H1 (cell line): Measurements from ENCODE around the gene DRD1. TPM values are rescaled to one million over a fixed set of nuclear protein-coding genes. Genes with fewer than 3 reads are reported as not detected.

Experiments used
- CTCF ChIA-PET: fragments of 300-600 bp; sonication (Branson Sonifier 250); formaldehyde crosslinking; loops from one replicate; lab custom pipeline; 2021; ENCODE audit not compliant: partially characterized antibody; lab: Charles Lee
- POLR2A ChIA-PET: fragments of 300-600 bp; sonication (Branson Sonifier 250); formaldehyde crosslinking; loops from one replicate; lab custom pipeline; 2021; ENCODE audit warnings: inconsistent platforms; ENCODE audit not compliant: partially characterized antibody; lab: Charles Lee
- DNase-seq, 2 experiments: peaks; one replicate each; pipeline versions ENCODE4 v3.0.0 to v3.0.0-alpha.2; 2010 to 2022; ENCODE audit warnings: low spot score in 2 of 2, low read depth in 1 of 2, mixed read lengths in 1 of 2
- FAIRE-seq: peaks from 2 replicates; lab custom pipeline; 2011; peaks lifted over from hg19 to GRCh38; lab: Jason Lieb, UNC
- H2AFZ ChIP-seq: 2 replicates; pipeline ENCODE4 v1.8.1; 2012; ENCODE audit warnings: low read length, inconsistent platforms
- H2AK5ac ChIP-seq: 2 replicates; pipeline ENCODE4 v1.6.1; 2013; ENCODE audit warnings: low read depth, low read length
- H2BK120ac ChIP-seq: replicated peaks from 2 replicates; pipeline ENCODE3; 2013; ENCODE audit warnings: low read depth, low read length, inconsistent platforms
- H2BK12ac ChIP-seq: 2 replicates; pipeline ENCODE4 v1.6.1; 2013; ENCODE audit warnings: low read depth, low read length
- H2BK15ac ChIP-seq: 2 replicates; pipeline ENCODE4 v1.6.1; 2013; ENCODE audit warnings: low read length
- H2BK20ac ChIP-seq: 2 replicates; pipeline ENCODE4 v1.6.1; 2013; ENCODE audit warnings: low read length
- H2BK5ac ChIP-seq: 2 replicates; pipeline ENCODE4 v1.6.1; 2013; ENCODE audit warnings: low read depth, low read length
- H3K14ac ChIP-seq: 2 replicates; pipeline ENCODE4 v1.6.1; 2013; ENCODE audit warnings: inconsistent platforms; ENCODE audit not compliant: insufficient read length
- H3K18ac ChIP-seq: 2 replicates; pipeline ENCODE4 v1.6.1; 2013; ENCODE audit warnings: low read length; ENCODE audit errors: extremely low read depth
- H3K23ac ChIP-seq: 2 replicates; pipeline ENCODE4 v1.6.1; 2013; ENCODE audit warnings: inconsistent platforms; ENCODE audit not compliant: insufficient read length
- H3K23me2 ChIP-seq: 2 replicates; pipeline ENCODE4 v1.6.1; 2013; ENCODE audit warnings: low read depth, low read length
- H3K27ac ChIP-seq: 2 replicates; pipeline ENCODE4 v1.6.1; 2011; ENCODE audit warnings: low read depth, low read length, inconsistent platforms
- H3K27me3 ChIP-seq, 4 experiments: replicated peaks in 1 of 4; 1 replicate in 1 of 4; 2 replicates in 3 of 4; pipeline versions ENCODE4 v1.6.1 to v1.8.1; 2011 to 2013; ENCODE audit warnings: low read length in 3 of 4, mild to moderate bottlenecking in 3 of 4, inconsistent platforms in 2 of 4, mixed read lengths in 2 of 4, moderate library complexity in 1 of 4; ENCODE audit not compliant: control insufficient read depth in 3 of 4, insufficient read depth in 3 of 4; ENCODE audit errors: extremely low read depth in 1 of 4
- H3K36me3 ChIP-seq, 4 experiments: 2 replicates each; pipeline versions ENCODE4 v1.6.1 to v1.8.1; 2011 to 2013; ENCODE audit warnings: mild to moderate bottlenecking in 4 of 4, low read length in 3 of 4, moderate library complexity in 2 of 4, control low read depth in 1 of 4, inconsistent platforms in 1 of 4; ENCODE audit not compliant: insufficient read depth in 4 of 4, control insufficient read depth in 2 of 4
- H3K4ac ChIP-seq: replicated peaks from 2 replicates; pipeline ENCODE3; 2013; ENCODE audit warnings: low read length, low read depth, mixed read lengths, inconsistent platforms; ENCODE audit not compliant: insufficient read length
- H3K4me1 ChIP-seq, 4 experiments: replicated peaks in 1 of 4; 1 replicate in 1 of 4; 2 replicates in 3 of 4; pipeline versions ENCODE4 v1.6.1 to v1.8.1; 2011 to 2013; ENCODE audit warnings: low read length in 3 of 4, inconsistent platforms in 2 of 4, mixed read lengths in 1 of 4; ENCODE audit not compliant: insufficient read depth in 4 of 4, control insufficient read depth in 3 of 4
- H3K4me2 ChIP-seq, 2 experiments: 2 replicates each; pipeline versions ENCODE4 v1.6.1 to v1.8.1; 2011 to 2013; ENCODE audit warnings: low read depth in 2 of 2, low read length in 2 of 2, control low read depth in 1 of 2, inconsistent platforms in 1 of 2, mild to moderate bottlenecking in 1 of 2; ENCODE audit not compliant: insufficient read depth in 1 of 2
- H3K4me3 ChIP-seq, 4 experiments: fragments of 200-600, 300-600 bp in 1 of 4; sonication (generic), shearing (Covaris generic), sonication (Bioruptor Twin) in 1 of 4; 2 replicates each; pipeline versions ENCODE4 v1.5.1 to v1.8.1; 2011 to 2016; ENCODE audit warnings: low read length in 4 of 4, low read depth in 3 of 4, control low read depth in 2 of 4, inconsistent platforms in 2 of 4, mild to moderate bottlenecking in 2 of 4, mixed read lengths in 1 of 4, moderate library complexity in 1 of 4; ENCODE audit not compliant: insufficient read depth in 2 of 4; ENCODE audit errors: extremely low read depth in 1 of 4
- H3K56ac ChIP-seq: replicated peaks from 2 replicates; pipeline ENCODE3; 2013; ENCODE audit warnings: low read depth, mild to moderate bottlenecking, mixed read lengths, low read length, inconsistent platforms; ENCODE audit not compliant: insufficient read length
- H3K79me1 ChIP-seq: 2 replicates; pipeline ENCODE4 v1.6.1; 2013; ENCODE audit warnings: low read depth, low read length, control low read depth
- H3K79me2 ChIP-seq, 2 experiments: 2 replicates each; pipeline versions ENCODE4 v1.6.1 to v1.8.1; 2012 to 2013; ENCODE audit warnings: low read length in 2 of 2, mild to moderate bottlenecking in 2 of 2, inconsistent platforms in 1 of 2; ENCODE audit not compliant: insufficient read depth in 2 of 2, control insufficient read depth in 1 of 2
- H3K9ac ChIP-seq, 4 experiments: replicated peaks in 1 of 4; 1 replicate in 1 of 4; 2 replicates in 3 of 4; pipeline versions ENCODE4 v1.6.1 to v1.8.1; 2011 to 2013; ENCODE audit warnings: low read depth in 3 of 4, low read length in 3 of 4, control low read depth in 2 of 4, mild to moderate bottlenecking in 2 of 4, moderate library complexity in 2 of 4, inconsistent platforms in 1 of 4; ENCODE audit errors: extremely low read depth in 1 of 4
- H3K9me3 ChIP-seq, 2 experiments: 2 replicates each; pipeline versions ENCODE4 v1.6.1 to v1.8.1; 2012 to 2013; ENCODE audit warnings: mild to moderate bottlenecking in 2 of 2, moderate library complexity in 2 of 2, control low read depth in 1 of 2, inconsistent platforms in 1 of 2, low read depth in 1 of 2, low read length in 1 of 2, mixed read lengths in 1 of 2; ENCODE audit not compliant: insufficient read depth in 2 of 2
- H4K20me1 ChIP-seq, 2 experiments: replicated peaks in 1 of 2; 2 replicates each; pipeline versions ENCODE3 to v1.8.1; 2011 to 2013; ENCODE audit warnings: inconsistent platforms in 2 of 2, low read length in 2 of 2, mild to moderate bottlenecking in 1 of 2; ENCODE audit not compliant: insufficient read depth in 2 of 2, control insufficient read depth in 1 of 2
- H4K5ac ChIP-seq: 2 replicates; pipeline ENCODE4 v1.6.1; 2013; ENCODE audit warnings: low read length, low read depth, mixed read lengths, inconsistent platforms; ENCODE audit not compliant: insufficient read length
- H4K8ac ChIP-seq: 2 replicates; pipeline ENCODE4 v1.8.0; 2013; ENCODE audit warnings: mild to moderate bottlenecking, moderate library complexity, low read length, inconsistent platforms; ENCODE audit not compliant: insufficient read depth; ENCODE audit errors: extremely low read depth
- H4K91ac ChIP-seq: replicated peaks from 2 replicates; pipeline ENCODE3; 2013; ENCODE audit warnings: low read length, mixed read lengths, inconsistent platforms; ENCODE audit not compliant: insufficient read length
- WGBS, 2 experiments: shearing (Covaris generic) in 1 of 2; methylation state at CpG; one replicate each; pipeline versions ENCODE4 v1.1.6 to v1.1.7; 2013 to 2015; ENCODE audit warnings: low lambda C conversion rate in 2 of 2, mixed read lengths in 2 of 2, inconsistent platforms in 1 of 2, low coverage in 1 of 2, missing lambda C conversion rate in 1 of 2; ENCODE audit not compliant: insufficient replicate concordance in 2 of 2, insufficient coverage in 1 of 2, insufficient read length in 1 of 2; ENCODE audit errors: extremely low coverage in 1 of 2, missing lambda C conversion rate in 1 of 2; 5-methylcytosine and 5-hydroxymethylcytosine counted together
- polyA plus RNA-seq, 7 experiments: library from polyadenylated mRNA; depleted of rRNA in 3 of 7; stranded (reverse) in 5 of 7; unstranded in 2 of 7; fragments of >200 nt in 5 of 7; fragments of 200-250 nt in 2 of 7; gene quantifications; 1 replicate in 5 of 7; 2 replicates in 1 of 7; 4 replicates in 1 of 7; pipeline versions ENCODE4 v1.2.1 to v1.2.3, GENCODE V29; 2011 to 2013; ENCODE audit warnings: missing spikeins in 2 of 7, mixed read lengths in 2 of 7
- total RNA-seq: library from RNA; stranded (reverse); fragmentation: NEBNext Ultra II Directional; extraction: Animal tissue kit (Norgen Biotek cat#: 25700); gene quantifications from 2 replicates; pipeline ENCODE4 v1.2.1, GENCODE V29; 2021

DRD1 gene
- total and polyA plus RNA-seq, 2 of the 8 experiments (the other 6 are each of a cell fraction or from before 2014, with no cell fraction given) = 0.03 to 0.19 TPM

- Histone ChIP-seq H2BK12ac (no peak overlapping the region), H2BK15ac (no peak overlapping the region), H3K4me3 (no peak overlapping the region), H3K14ac (no peak overlapping the region), H4K91ac (no peak overlapping the region), H2AK5ac (no peak overlapping the region), H2BK20ac (no peak overlapping the region), H3K9me3 (no peaks in the 10 kb centered on the region), H4K20me1 (peaks cover 13 to 18% of the 10 kb centered on the region in 2 experiments), H3K9ac (no peak overlapping the region), H4K8ac (no peak overlapping the region), H3K23me2 (no peaks in the 10 kb centered on the region), H3K4me2 (no peak overlapping the region), H3K27me3 (no peaks in the 10 kb centered on the region), H3K36me3 (peaks cover 8 to 39% (median 26%) of the 10 kb centered on the region in 4 experiments), H4K5ac (no peak overlapping the region), H3K56ac (no peak overlapping the region), H2BK5ac (no peak overlapping the region), H3K18ac (no peak overlapping the region), H3K79me2 (peaks cover 5 to 67% of the 10 kb centered on the region in 2 experiments), H3K4me1 (no peaks in the 10 kb centered on the region), H3K79me1 (peaks cover 12% of the 10 kb centered on the region), H2BK120ac (no peak overlapping the region), H3K23ac (no peak overlapping the region), H2AFZ (no peak overlapping the region), H3K27ac (no peak overlapping the region), H3K4ac (no peak overlapping the region)
- no peak for DNase-seq
- WGBS, 2 experiments = 77% methylated on average over 6 of the region's 6 CpGs; no CpG with 5 or more reads in 1 of the 2 experiments
- FAIRE-seq = no peak
- ChIA-PET POLR2A (interaction anchor here (1.3 to 1.4 kb wide), 3 partner anchors 10 to 12 kb away, joined by 3 to 6 read pairs (median 4); partner anchors contain the start of gene SFXN1), CTCF (interaction anchor here (1.1 to 1.2 kb wide), 2 partner anchors 11 to 239 kb away, joined by 4 read pairs; no protein-coding TSS in a partner anchor)
These were observed 45.9 kb upstream of the DRD1 start for GRCh38 chr5:175489693-175490443.
